NCI-H774 (cell line): ENCODE data around the gene MED8.

ENCODE experiments used
- DNase-seq: peaks from one replicate; lab custom pipeline; 2025; lab: John Stamatoyannopoulos, UW

MED8 gene

GRCh38 chr1:43358746-43359693 lies 30.6 kb downstream of the MED8 start, which contains the start of gene CDC20:
TSS of gene CDC20 (plus strand) at chr1:43358981. CDS start at chr1:43359216, 235 bp downstream.
- peak; percentile 100 for DNase-seq

GRCh38 chr1:43358121-43358745 lies 31.4 kb downstream of the MED8 start:
- peak; percentile 44 for DNase-seq

GRCh38 chr1:43357251-43357650 lies 32.3 kb downstream of the MED8 start:
- no peak for DNase-seq

DNA sequence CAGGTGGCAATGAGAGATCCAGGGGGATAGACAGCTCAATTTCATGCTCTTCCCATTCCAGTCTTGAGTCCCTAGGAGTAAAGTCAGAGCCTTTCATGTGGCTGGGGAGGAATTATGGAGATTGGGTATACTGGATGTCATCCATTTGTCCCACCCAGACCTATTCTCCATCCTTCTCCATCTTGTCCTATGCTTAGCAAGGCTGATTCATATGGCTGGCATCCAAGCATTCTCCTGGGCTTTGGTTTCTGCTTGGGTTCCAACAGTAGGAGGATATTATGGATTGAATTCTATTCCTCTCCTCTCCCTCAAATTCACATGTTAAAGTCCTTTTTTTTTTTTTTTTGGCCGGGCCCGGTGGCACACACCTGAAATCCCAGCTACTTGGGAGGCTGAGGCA lies 34.7 kb downstream of the MED8 start:
- DNase-seq = no peak

- DNase-seq = no peak
Measured at GRCh38 chr1:43354471-43354870, 35.1 kb downstream of the MED8 start.

DNA sequence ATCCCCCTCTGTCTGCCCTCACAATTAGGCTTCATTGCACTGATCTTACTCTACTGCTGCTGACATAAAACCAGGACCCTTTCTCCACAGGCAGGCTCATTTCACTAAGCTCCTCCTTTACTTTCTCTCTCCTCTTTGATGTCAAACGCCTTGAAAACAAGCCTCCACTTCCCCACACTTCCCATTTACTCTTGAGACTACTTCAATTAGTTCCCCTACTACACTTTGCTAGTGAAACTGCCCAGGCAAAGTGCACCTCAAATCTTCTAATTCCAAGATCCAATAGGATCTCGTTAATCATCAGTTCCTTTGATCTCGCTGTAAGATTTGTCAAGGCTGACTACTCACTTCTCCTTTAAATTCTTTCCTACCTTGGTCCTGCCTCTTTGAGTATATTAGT lies 36.7 kb downstream of the MED8 start:
- DNase-seq = no peak

DNA sequence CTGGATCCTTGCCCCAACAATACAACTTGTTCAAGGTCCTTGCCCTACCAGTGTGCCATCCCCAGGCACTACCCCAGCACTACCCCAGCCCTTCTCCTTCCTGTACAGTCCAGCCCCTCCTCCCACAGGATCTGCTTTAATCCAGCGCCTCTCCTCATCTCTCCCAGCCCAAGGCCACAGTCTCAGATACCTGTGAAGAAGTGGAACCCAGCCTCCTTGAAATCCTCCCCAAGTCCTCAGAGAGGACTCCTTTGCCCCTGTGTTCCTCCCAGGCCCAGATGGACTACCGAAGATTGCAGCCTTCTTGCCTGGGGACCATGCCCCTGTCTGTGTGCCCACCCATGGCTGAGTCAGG lies 37.3 kb downstream of the MED8 start:
- DNase-seq = no peak

- no peak for DNase-seq
Measured at GRCh38 chr1:43351421-43352350, 37.9 kb downstream of the MED8 start.

GRCh38 chr1:43350976-43351375 lies 38.6 kb downstream of the MED8 start:
- no peak for DNase-seq

GRCh38 chr1:43349594-43350306 lies 39.9 kb downstream of the MED8 start:
- no peak for DNase-seq

DNA sequence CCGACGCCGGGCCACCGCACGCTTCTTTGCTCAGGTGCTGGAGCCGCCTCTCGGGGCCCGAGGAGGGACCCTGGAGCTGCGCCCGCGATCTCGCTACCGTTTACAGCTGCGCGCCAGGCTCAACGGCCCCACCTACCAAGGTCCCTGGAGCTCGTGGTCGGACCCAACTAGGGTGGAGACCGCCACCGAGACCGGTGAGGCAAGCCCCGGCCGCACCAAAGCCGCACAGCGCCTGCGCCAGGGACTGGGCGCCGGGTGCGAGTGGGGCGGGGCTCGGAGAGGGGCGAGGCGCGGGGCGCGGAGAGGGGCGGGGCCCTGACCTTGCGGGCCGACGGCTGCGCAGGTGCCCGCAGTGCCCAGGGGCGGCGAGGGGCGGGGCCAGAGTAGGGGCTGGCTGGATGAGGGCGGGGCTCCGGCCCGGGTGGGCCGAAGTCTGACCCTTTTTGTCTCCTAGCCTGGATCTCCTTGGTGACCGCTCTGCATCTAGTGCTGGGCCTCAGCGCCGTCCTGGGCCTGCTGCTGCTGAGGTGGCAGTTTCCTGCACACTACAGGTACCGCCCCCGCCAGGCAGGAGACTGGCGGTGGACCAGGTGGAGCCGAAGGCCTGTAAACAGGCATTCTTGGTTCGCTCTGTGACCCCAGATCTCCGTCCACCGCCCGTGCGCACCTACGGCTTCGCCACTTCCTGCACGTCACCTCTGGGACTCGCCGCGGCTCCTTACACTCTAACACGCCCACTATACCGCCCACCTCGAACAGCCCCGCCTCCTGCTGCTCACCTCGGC lies 40.6 kb downstream of the MED8 start:
- peak; percentile 98 for DNase-seq

DNA sequence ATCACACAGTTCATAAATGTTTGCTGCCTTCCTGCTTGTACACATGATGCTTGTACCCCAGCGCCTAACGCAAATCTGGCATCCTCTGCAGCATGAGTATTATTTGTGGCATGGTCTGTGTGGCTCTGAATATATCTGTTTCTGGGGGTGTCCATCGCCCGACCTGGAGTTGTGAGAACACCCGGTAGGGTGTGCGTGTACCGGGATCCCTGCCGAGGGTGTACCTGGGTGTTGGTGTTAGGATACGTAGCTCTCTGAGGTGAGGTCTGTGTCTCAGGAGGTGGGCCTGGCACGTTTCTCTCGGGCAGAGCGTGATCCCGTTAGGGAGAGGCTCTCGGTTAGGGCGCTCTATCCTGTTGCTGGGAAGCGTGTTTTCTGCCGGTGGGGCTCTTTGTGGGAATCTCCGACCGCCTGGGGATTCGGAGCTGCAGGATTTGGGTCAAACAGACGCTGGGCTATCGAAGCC lies 41.2 kb downstream of the MED8 start:
- DNase-seq = peak; percentile 89

- no peak for DNase-seq
Measured at GRCh38 chr1:43346636-43347035, 43.0 kb downstream of the MED8 start.

DNA sequence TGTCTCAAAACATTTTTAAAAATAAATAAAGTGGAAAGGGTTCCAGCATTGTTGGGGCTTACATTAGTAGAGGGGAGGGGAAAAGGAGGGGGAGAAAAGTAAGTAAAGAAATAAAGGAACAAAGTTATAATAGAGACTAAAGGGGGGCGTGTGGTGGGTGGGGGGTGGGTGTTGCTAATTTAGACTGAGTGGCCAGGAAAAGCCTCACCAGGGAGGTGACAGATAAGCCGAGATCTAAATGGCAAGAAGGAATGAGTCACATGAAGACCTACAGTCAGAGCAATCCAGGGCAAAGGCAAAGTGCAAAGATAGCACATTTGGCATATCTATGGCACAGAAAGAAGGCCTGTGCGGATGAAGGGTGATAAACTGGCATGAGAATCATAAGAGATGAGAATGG lies 44.5 kb downstream of the MED8 start:
- no peak for DNase-seq

- no peak for DNase-seq
Measured at GRCh38 chr1:43344267-43344850, 45.2 kb downstream of the MED8 start.

- DNase-seq = no peak
Measured at GRCh38 chr1:43340559-43340958, 49.0 kb downstream of the MED8 start.

DNA sequence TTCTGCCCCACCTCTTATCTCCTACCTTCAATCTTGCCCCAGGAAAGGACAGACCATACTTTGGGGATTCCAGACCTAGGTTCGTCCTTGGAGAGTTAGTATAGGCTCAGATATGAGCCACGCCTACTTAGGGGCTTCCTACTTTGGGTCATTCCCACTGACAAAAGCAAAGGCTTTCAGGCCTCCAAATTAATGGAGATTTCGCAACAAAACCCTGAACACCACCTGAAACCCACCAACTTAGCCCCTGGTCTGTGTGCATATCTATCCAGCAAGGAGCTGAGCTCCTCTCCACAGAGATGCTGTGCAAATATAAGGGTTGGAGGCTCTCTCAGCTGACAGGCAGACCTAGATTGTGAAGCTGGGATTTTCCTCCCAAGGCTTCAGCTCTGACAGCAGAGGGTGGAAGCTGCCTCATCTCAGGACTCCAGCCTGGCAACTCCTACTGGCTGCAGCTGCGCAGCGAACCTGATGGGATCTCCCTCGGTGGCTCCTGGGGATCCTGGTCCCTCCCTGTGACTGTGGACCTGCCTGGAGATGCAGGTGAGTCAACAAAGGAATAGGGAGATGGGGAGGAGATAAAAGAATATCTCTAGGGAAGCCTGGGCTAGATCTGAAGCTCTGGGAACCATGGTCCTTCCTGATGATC lies 49.9 kb downstream of the MED8 start:
- no peak for DNase-seq

DNA sequence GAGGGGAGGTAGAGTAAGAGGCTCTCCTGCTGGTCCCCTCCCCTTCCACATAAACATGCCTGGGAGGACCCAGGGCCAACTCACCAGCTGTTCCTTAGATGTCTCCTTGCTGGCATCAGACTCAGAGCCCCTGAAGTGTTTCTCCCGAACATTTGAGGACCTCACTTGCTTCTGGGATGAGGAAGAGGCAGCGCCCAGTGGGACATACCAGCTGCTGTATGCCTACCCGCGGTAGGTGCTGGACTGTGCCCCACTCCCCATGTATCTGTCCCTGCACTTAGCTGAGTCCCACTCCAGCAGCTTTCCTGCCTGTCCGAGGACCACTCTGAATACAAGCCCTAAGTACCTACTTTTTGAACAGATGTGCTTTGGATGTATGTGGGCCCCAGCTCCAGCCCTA lies 51.6 kb downstream of the MED8 start:
- DNase-seq = no peak

GRCh38 chr1:43337588-43337987 lies 52.0 kb downstream of the MED8 start, which contains the start of gene MPL:
TSS of gene MPL (plus strand) at chr1:43337818. CDS start at chr1:43337849, 31 bp downstream.
- no peak for DNase-seq
